Cardiac ventricle fibroblast (primary cell): Measurements from ENCODE around the gene ADGRA1. TPM values are rescaled to one million over a fixed set of nuclear protein-coding genes. Genes with fewer than 3 reads are reported as not detected.

Experiments
- total RNA-seq: library from RNA; depleted of rRNA; stranded (reverse); fragments of >200 nt; gene quantifications from 2 replicates; pipeline ENCODE4 v1.2.3, GENCODE V29; 2015

The ADGRA1 gene
- total RNA-seq = not detected in 2 replicates

GRCh38 chr10:133087679-133088178, at the start of gene ADGRA1:
TSS of gene ADGRA1 (plus strand) at chr10:133087924. CDS start at chr10:133088910, 986 bp downstream.

GRCh38 chr10:133159950-133160825, 72.5 kb downstream of the ADGRA1 start, which contains the start of gene KNDC1:
TSS of gene KNDC1 (plus strand) at chr10:133160219. CDS start at chr10:133160468, 249 bp downstream.

Other genes with a start within 250 kb of the ADGRA1 start
- gene CFAP46, start 145.4 kb upstream of the ADGRA1 start, total RNA-seq = 0.49 and 0.69 TPM in 2 replicates
- 0.29 and 0.62 TPM in 2 replicates for gene KNDC1, start 72.3 kb downstream of the ADGRA1 start, total RNA-seq
- not detected in 2 replicates for gene UTF1, start 142.3 kb downstream of the ADGRA1 start, total RNA-seq
- not detected in 2 replicates for gene VENTX, start 149.9 kb downstream of the ADGRA1 start, total RNA-seq
- 0.34 and 1.2 TPM in 2 replicates for gene ADAM8, start 188.9 kb downstream of the ADGRA1 start, total RNA-seq
- 30.7 and 40.2 TPM in 2 replicates for gene TUBGCP2, start 220.9 kb downstream of the ADGRA1 start, total RNA-seq
- gene ZNF511, start 221.0 kb downstream of the ADGRA1 start, total RNA-seq = 14.3 and 25.5 TPM in 2 replicates
- gene CALY, start 249.0 kb downstream of the ADGRA1 start, total RNA-seq = not detected in 2 replicates